Measurements from ENCODE around the gene LIN7A.

LIN7A gene

GRCh38 chr12:80745851-80746505, 191.8 kb downstream of the LIN7A start:
- peak; percentile 47 for DNase-seq

Measured in NCI-H1694 (cell line).